ENCODE data around the gene PLA2G4D. TPM values are rescaled to one million over a fixed set of nuclear protein-coding genes. Genes with fewer than 3 reads are reported as not detected.

The PLA2G4D gene
- total RNA-seq, 1 donor from 2014 or later, result not detected

GRCh38 chr15:42140383-42141070 lies 46.2 kb upstream of the PLA2G4D start:
- Mint-ChIP-seq H3K4me3 (no peak overlapping the region), H3K4me1 (ENCODE audit: unreplicated experiment) (peaks cover 4% of the 10 kb centered on the region), H3K36me3 (no peaks in the 10 kb centered on the region), H3K9me3 (no peaks in the 10 kb centered on the region), H3K27ac (no peak overlapping the region), H3K27me3 (peaks cover 10% of the 10 kb centered on the region)
- no peak for DNase-seq (ENCODE audit: extremely low spot score, unreplicated experiment)
- TF ChIP-seq CTCF (conservative IDR thresholded peaks at IDR 0.05), result no peak

- no peaks in the 10 kb centered on the region for H3K9me3 Mint-ChIP-seq
- no peak overlapping the region for H3K27ac Mint-ChIP-seq
- DNase-seq (ENCODE audit: extremely low spot score, unreplicated experiment), result peak; percentile 40
- no peak for TF ChIP-seq CTCF (conservative IDR thresholded peaks at IDR 0.05)
- H3K36me3 Mint-ChIP-seq, result no peaks in the 10 kb centered on the region
- H3K27me3 Mint-ChIP-seq, result peaks cover 10% of the 10 kb centered on the region
- H3K4me3 Mint-ChIP-seq, result no peak overlapping the region
- H3K4me1 Mint-ChIP-seq (ENCODE audit: unreplicated experiment), result peaks cover 4% of the 10 kb centered on the region
Measured at GRCh38 chr15:42139596-42139995, 45.2 kb upstream of the PLA2G4D start.

- Mint-ChIP-seq H3K27ac (no peak overlapping the region), H3K4me3 (no peak overlapping the region)
Measured at GRCh38 chr15:42138968-42139386, 44.6 kb upstream of the PLA2G4D start.

GRCh38 chr15:42138411-42138810 lies 44.0 kb upstream of the PLA2G4D start:
- Mint-ChIP-seq H3K27ac (no peak overlapping the region), H3K27me3 (peaks cover 17% of the 10 kb centered on the region), H3K4me3 (no peak overlapping the region), H3K9me3 (no peaks in the 10 kb centered on the region), H3K36me3 (no peaks in the 10 kb centered on the region), H3K4me1 (ENCODE audit: unreplicated experiment) (peaks cover 4% of the 10 kb centered on the region)
- no peak for TF ChIP-seq CTCF (conservative IDR thresholded peaks at IDR 0.05)
- DNase-seq (ENCODE audit: extremely low spot score, unreplicated experiment), result peak; percentile 44

More at GRCh38 chr15:42138968-42139386, 44.6 kb upstream of the PLA2G4D start:
- TF ChIP-seq CTCF (conservative IDR thresholded peaks at IDR 0.05), result no peak
- H3K36me3 Mint-ChIP-seq, result no peaks in the 10 kb centered on the region
- peaks cover 15% of the 10 kb centered on the region for H3K27me3 Mint-ChIP-seq
- DNase-seq (ENCODE audit: extremely low spot score, unreplicated experiment), result peak; percentile 36
- peaks cover 4% of the 10 kb centered on the region for H3K4me1 Mint-ChIP-seq (ENCODE audit: unreplicated experiment)
- no peaks in the 10 kb centered on the region for H3K9me3 Mint-ChIP-seq

GRCh38 chr15:42137461-42138261 lies 43.3 kb upstream of the PLA2G4D start:
- peak; percentile 54 for DNase-seq (ENCODE audit: extremely low spot score, unreplicated experiment)
- H3K4me3 Mint-ChIP-seq, result no peak overlapping the region
- peaks cover 17% of the 10 kb centered on the region for H3K27me3 Mint-ChIP-seq
- H3K27ac Mint-ChIP-seq, result no peak overlapping the region
- peaks cover 4% of the 10 kb centered on the region for H3K4me1 Mint-ChIP-seq (ENCODE audit: unreplicated experiment)
- TF ChIP-seq CTCF (conservative IDR thresholded peaks at IDR 0.05), result peak; percentile 78
- no peaks in the 10 kb centered on the region for H3K36me3 Mint-ChIP-seq
- H3K9me3 Mint-ChIP-seq, result no peaks in the 10 kb centered on the region

Data from type B pancreatic cell (in vitro differentiated cells).